Subcutaneous adipose tissue (tissue), 4 donors: ENCODE measurements around the gene SRPK1. TPM values are rescaled to one million over a fixed set of nuclear protein-coding genes. Genes with fewer than 3 reads are reported as not detected.

Experiments
- total RNA-seq, 4 donors: library from RNA; depleted of rRNA; stranded (reverse); fragments of >200 nt; gene quantifications; one replicate each; pipeline ENCODE4 v1.1.0, GENCODE V29; 2016
- TF ChIP-seq, protein P1 (sequence below): fragments of 450-650 bp; IDR thresholded peaks from one replicate; pipeline ENCODE4 v1.5.1; 2016; ENCODE audit warnings: low read depth, mild to moderate bottlenecking, control low read depth, antibody characterized with exemption, moderate library complexity

Gene SRPK1
- total RNA-seq, 4 donors from 2014 or later, result 26.2 to 38.8 (median 33.1) TPM

DNA sequence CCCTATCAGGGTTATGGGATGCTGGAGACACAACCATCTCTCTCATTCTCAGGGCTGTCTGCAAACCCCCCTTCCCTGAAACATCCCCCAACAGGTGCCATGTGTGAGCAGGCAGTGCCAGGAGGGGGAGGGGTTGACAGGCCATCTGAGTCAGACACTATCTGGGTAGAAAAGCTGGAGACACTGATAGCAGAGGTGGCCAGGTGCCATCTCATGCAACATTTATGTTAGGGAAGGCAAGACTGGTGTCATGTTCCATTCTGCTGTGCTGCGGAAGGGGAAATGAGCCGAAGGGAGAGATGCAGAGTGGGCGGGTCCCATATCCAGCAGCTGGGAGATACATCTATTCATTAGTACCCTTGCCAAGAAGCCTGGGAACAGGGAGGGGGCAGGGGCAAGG lies 112.2 kb downstream of the SRPK1 start:
- TF ChIP-seq, protein P1, sequence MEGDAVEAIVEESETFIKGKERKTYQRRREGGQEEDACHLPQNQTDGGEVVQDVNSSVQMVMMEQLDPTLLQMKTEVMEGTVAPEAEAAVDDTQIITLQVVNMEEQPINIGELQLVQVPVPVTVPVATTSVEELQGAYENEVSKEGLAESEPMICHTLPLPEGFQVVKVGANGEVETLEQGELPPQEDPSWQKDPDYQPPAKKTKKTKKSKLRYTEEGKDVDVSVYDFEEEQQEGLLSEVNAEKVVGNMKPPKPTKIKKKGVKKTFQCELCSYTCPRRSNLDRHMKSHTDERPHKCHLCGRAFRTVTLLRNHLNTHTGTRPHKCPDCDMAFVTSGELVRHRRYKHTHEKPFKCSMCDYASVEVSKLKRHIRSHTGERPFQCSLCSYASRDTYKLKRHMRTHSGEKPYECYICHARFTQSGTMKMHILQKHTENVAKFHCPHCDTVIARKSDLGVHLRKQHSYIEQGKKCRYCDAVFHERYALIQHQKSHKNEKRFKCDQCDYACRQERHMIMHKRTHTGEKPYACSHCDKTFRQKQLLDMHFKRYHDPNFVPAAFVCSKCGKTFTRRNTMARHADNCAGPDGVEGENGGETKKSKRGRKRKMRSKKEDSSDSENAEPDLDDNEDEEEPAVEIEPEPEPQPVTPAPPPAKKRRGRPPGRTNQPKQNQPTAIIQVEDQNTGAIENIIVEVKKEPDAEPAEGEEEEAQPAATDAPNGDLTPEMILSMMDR, result no peak

DNA sequence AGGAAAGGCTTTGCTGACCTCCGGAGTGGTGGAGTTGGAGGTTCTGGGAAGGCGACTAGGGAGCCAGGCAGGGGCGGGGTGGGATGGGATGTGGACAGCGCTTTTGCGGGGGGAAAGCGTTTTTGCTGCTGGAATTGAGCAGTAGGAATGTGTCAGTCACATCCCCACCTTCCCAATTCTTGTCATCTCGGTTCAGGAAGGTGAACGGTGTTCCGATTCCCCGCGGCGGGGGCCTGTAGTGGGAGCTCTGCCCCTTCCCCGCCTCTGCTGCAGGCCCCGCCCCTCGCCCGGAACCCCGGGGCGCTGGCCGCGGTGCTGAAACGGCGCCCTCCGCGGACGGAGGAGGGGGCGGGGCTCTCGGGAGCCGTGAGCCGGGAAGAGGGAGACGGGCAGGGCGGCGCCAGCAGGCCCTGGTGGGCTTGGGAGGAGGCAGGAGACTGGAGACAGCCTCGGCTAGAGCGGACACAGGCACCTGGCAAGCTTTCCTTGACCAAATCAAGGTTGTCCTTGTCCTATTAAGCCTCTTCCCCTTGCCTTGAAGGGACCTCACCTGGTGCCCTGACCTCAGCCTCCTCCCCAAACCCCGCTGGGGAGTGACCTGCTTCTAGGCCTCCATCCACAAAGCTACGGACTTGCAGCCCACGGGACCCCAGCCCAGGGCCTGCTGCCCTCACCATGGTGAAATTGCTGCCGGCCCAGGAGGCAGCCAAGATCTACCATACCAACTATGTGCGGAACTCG lies 115.7 kb downstream of the SRPK1 start, which contains the start of gene LHFPL5:
Gene LHFPL5, plus strand, starts transcription at position 357 of the 741 bp plus-strand sequence. Its CDS starts 319 bp downstream, at position 676.
- TF ChIP-seq, protein P1, result no peak

DNA sequence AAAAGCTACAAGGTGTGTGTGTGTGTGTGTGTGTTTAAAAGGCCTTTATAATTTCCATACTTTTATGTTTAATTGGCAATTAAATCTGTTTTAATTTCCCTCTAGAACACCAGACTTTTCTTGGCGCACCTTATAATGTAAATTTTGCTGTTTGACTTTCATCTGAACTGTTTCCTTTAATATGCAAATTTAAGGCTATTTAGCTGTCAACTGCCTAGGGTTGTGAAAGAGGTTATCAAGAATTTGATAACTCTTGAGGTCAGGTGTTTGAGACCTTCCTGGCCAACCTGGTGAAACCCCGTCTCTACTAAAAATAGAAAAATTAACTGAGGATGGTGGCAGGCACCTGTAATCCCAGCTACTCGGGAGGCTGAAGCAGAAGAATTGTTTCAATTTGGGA lies 119.8 kb downstream of the SRPK1 start:
- TF ChIP-seq, protein P1, result no peak

DNA sequence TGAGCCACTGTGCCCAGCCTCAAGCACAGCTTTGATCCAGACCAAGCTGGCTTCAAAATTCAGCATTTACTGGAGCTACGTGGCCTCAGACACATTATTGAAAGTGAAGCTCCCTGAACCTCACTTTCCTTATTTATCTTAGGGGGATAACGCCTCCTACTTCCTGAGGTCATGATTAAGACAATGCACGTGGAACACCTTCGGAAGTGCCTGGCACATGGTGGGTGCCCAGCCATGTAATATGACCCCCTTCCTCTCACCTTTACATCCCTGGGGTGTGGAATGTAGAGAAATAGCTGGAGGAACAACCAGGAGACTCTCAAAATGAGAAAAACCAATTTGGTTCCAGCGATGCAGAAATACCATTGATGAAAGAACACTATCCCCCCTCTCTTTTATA lies 122.2 kb downstream of the SRPK1 start:
- TF ChIP-seq, protein P1, result no peak

DNA sequence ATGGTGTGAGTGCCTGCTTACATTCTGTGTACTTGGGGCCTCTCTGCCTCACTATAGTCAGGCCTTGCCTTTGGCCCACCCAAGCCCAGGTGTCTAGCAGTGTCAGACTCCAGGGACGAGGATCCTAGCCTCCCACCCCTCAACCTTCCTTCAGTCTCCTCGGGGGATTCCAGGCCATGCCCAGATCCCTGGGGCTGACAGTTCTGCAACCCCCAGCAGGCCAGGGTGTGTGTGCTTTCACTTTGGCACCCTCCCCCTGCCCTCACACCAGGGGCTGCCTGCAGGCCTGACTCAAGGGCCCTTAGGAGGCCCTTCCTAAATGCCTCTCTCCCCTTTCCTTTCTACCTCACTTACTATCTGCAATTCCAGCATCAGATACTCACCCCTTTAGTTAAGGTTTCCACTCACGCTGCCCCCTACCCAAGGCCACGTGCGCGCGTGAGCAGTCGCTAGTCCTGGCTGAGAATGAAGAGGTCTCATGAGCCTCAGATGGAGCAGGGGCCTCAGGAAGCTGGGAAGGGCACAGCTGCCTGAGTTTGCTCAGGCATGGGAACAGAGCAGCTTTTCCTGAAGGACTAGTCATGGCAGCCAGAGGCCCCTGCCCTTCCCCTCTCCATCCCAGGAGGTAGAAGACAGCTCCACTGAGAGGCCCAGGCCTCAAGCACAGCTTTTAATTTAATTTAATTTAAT lies 122.9 kb downstream of the SRPK1 start:
- TF ChIP-seq, protein P1, result no peak

DNA sequence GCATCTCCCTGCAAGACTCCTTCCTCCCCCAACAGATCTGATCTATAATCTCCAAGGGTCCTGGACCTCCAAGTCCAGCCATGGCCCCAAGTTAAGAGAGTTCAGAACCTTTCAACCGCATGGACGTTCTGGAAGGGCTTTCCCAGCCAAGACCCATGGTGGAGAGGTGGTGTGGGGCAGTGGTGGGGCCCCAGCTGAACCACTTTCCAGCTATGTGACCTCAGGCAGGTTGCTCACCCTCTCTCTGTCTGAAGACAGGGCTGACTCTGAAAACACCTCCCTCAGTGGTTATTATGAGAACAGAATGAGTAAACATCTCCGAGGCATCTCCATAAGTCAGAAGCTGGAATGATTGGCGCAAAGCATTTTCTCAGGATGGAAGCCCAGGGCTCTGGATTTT lies 124.7 kb downstream of the SRPK1 start:
- TF ChIP-seq, protein P1, result no peak

DNA sequence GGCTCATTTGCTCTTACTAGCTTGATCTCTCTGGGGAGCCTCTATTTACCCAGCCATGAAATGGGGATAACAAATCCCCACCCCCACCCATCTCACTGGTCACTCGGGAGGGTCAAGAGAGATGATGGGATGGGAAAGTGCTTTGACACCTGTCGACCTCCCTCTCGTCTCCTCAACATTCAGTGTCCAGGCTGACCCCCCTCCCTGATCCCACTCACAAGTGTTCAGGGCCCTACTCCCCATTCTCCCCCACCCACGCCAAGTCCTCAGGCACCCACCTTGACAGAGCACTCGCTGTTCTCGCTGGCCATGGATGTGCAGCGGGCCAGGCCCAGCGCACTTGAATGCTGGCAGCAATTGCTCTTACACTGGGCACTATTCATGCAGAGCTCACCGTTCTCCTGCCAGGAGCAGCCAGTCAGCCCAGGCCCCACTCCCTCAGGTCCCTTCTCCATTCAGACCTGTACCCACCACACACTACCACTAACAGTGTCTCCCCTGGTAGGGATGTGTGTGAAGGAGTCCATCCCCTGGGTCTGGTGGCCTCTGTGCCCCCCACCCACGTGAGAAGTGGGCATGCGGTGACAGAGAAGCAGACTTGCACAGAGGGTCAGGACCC lies 125.3 kb downstream of the SRPK1 start:
- TF ChIP-seq, protein P1, result no peak
